H1 (cell line): ENCODE measurements around the gene TNFAIP2. TPM values are rescaled to one million over a fixed set of nuclear protein-coding genes. Genes with fewer than 3 reads are reported as not detected.

Experiments used
- RAD21 ChIP-seq, 2 experiments: IDR thresholded peaks in 1 of 2; conservative IDR thresholded peaks in 1 of 2; 2 replicates each; pipeline ENCODE4 v1.6.1; 2011; ENCODE audit warnings: low read depth in 2 of 2, low read length in 2 of 2, improper control_type of control experiment in 1 of 2, inconsistent platforms in 1 of 2, mild to moderate bottlenecking in 1 of 2, moderate library complexity in 1 of 2
- ZNF274 ChIP-seq: IDR thresholded peaks from 2 replicates; pipeline ENCODE4 v1.7.0; 2012; ENCODE audit warnings: low read length, borderline replicate concordance; ENCODE audit errors: extremely low read depth
- polyA plus RNA-seq, 7 experiments: library from polyadenylated mRNA; depleted of rRNA in 3 of 7; stranded (reverse) in 5 of 7; unstranded in 2 of 7; fragments of >200 nt in 5 of 7; fragments of 200-250 nt in 2 of 7; gene quantifications; 1 replicate in 5 of 7; 2 replicates in 1 of 7; 4 replicates in 1 of 7; pipeline versions ENCODE4 v1.2.1 to v1.2.3, GENCODE V29; 2011 to 2013; ENCODE audit warnings: missing spikeins in 2 of 7, mixed read lengths in 2 of 7
- total RNA-seq: library from RNA; stranded (reverse); fragmentation: NEBNext Ultra II Directional; extraction: Animal tissue kit (Norgen Biotek cat#: 25700); gene quantifications from 2 replicates; pipeline ENCODE4 v1.2.1, GENCODE V29; 2021
- TF ChIP-seq, protein P1 (sequence below): fragments of 300-600 bp; sonication (generic); IDR thresholded peaks from 2 replicates; pipeline ENCODE4 v1.7.1; 2012; ENCODE audit warnings: low read length, moderate library complexity, mild to moderate bottlenecking, inconsistent platforms; ENCODE audit not compliant: insufficient replicate concordance

TNFAIP2 gene
- total and polyA plus RNA-seq, 2 of the 8 experiments (the other 6 are each of a cell fraction or from before 2014, with no cell fraction given): 28.3 to 34.5 TPM

- TF ChIP-seq, protein P1, sequence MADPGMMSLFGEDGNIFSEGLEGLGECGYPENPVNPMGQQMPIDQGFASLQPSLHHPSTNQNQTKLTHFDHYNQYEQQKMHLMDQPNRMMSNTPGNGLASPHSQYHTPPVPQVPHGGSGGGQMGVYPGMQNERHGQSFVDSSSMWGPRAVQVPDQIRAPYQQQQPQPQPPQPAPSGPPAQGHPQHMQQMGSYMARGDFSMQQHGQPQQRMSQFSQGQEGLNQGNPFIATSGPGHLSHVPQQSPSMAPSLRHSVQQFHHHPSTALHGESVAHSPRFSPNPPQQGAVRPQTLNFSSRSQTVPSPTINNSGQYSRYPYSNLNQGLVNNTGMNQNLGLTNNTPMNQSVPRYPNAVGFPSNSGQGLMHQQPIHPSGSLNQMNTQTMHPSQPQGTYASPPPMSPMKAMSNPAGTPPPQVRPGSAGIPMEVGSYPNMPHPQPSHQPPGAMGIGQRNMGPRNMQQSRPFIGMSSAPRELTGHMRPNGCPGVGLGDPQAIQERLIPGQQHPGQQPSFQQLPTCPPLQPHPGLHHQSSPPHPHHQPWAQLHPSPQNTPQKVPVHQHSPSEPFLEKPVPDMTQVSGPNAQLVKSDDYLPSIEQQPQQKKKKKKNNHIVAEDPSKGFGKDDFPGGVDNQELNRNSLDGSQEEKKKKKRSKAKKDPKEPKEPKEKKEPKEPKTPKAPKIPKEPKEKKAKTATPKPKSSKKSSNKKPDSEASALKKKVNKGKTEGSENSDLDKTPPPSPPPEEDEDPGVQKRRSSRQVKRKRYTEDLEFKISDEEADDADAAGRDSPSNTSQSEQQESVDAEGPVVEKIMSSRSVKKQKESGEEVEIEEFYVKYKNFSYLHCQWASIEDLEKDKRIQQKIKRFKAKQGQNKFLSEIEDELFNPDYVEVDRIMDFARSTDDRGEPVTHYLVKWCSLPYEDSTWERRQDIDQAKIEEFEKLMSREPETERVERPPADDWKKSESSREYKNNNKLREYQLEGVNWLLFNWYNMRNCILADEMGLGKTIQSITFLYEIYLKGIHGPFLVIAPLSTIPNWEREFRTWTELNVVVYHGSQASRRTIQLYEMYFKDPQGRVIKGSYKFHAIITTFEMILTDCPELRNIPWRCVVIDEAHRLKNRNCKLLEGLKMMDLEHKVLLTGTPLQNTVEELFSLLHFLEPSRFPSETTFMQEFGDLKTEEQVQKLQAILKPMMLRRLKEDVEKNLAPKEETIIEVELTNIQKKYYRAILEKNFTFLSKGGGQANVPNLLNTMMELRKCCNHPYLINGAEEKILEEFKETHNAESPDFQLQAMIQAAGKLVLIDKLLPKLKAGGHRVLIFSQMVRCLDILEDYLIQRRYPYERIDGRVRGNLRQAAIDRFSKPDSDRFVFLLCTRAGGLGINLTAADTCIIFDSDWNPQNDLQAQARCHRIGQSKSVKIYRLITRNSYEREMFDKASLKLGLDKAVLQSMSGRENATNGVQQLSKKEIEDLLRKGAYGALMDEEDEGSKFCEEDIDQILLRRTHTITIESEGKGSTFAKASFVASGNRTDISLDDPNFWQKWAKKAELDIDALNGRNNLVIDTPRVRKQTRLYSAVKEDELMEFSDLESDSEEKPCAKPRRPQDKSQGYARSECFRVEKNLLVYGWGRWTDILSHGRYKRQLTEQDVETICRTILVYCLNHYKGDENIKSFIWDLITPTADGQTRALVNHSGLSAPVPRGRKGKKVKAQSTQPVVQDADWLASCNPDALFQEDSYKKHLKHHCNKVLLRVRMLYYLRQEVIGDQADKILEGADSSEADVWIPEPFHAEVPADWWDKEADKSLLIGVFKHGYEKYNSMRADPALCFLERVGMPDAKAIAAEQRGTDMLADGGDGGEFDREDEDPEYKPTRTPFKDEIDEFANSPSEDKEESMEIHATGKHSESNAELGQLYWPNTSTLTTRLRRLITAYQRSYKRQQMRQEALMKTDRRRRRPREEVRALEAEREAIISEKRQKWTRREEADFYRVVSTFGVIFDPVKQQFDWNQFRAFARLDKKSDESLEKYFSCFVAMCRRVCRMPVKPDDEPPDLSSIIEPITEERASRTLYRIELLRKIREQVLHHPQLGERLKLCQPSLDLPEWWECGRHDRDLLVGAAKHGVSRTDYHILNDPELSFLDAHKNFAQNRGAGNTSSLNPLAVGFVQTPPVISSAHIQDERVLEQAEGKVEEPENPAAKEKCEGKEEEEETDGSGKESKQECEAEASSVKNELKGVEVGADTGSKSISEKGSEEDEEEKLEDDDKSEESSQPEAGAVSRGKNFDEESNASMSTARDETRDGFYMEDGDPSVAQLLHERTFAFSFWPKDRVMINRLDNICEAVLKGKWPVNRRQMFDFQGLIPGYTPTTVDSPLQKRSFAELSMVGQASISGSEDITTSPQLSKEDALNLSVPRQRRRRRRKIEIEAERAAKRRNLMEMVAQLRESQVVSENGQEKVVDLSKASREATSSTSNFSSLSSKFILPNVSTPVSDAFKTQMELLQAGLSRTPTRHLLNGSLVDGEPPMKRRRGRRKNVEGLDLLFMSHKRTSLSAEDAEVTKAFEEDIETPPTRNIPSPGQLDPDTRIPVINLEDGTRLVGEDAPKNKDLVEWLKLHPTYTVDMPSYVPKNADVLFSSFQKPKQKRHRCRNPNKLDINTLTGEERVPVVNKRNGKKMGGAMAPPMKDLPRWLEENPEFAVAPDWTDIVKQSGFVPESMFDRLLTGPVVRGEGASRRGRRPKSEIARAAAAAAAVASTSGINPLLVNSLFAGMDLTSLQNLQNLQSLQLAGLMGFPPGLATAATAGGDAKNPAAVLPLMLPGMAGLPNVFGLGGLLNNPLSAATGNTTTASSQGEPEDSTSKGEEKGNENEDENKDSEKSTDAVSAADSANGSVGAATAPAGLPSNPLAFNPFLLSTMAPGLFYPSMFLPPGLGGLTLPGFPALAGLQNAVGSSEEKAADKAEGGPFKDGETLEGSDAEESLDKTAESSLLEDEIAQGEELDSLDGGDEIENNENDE: no peak
- TF ChIP-seq ZNF274 (no peak), RAD21 (IDR thresholded peaks at IDR 0.05 in 1 of 2, conservative IDR thresholded peaks at IDR 0.05 in 1 of 2; ENCODE audit: low read depth in 2 of 2, low read length in 2 of 2) (no peak)
Observed at GRCh38 chr14:103112400-103113243, 10.6 kb upstream of the TNFAIP2 start (continued).
